ENCODE results near the gene RNU7-1. TPM values are rescaled to one million over a fixed set of nuclear protein-coding genes. Genes with fewer than 3 reads are reported as not detected.

The RNU7-1 gene
- total RNA-seq, 4 donors from 2014 or later: not detected

DNA sequence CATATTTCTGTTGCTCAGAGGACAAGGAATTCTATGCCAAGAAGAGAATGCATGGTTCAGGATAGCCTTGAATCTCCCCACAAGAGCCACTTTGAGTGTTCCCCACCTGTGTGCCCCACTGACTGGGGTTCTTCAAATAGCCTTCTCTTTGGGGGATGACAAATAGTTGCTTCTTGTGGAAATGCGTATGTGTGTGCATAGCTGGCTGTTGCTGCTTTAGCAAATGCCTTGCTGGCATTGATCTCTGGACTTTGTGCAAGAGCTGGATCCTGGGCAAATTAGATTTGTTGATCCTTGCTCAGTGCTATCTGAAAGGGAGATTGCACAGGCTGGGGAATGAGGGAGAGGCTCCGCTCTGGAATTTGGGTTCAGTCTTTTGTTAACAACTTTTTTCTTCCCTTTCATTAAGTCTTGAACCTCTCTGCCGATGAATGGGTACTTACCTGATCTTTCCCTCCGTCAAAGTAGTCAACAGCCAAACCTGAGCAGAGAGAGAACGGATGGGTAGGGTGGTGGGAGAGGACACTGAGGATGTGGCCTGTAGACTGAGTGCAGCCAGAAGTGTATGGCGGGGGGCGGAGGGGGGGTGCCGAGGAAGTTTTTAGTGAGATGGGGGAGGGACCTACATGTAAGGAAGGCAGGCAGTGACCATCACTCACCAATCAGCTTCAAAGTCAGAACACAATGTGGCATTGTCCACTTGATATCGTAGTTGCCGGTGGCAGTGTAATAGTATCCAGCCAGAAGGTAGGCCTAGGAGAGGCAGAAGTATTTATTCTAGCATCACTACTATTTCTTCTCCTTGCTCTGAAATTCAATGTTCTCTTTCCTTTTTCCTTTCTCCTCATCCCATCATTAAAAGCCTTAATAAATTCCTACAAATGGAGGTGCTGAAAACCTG is 37.8 kb downstream of the RNU7-1 start:
- Histone ChIP-seq H3K4me1 (peaks cover 0 to 6% (median 0%) of the 10 kb centered on the region in 4 donors), H3K4me3 (no peak overlapping the region), H3K9me3 (no peaks in the 10 kb centered on the region), H3K27me3 (no peaks in the 10 kb centered on the region), H3K36me3 (peaks cover 0 to 36% (median 16%) of the 10 kb centered on the region in 4 donors), H3K27ac (no peak overlapping the region)
- DNase-seq: no peak
- TF ChIP-seq EP300 (IDR thresholded peaks at IDR 0.05; ENCODE audit: low read depth): no peak
- TF ChIP-seq POLR2AphosphoS5 (IDR thresholded peaks at IDR 0.05): no peak
- no peak for TF ChIP-seq POLR2A (IDR thresholded peaks at IDR 0.05)
- TF ChIP-seq, protein P1, sequence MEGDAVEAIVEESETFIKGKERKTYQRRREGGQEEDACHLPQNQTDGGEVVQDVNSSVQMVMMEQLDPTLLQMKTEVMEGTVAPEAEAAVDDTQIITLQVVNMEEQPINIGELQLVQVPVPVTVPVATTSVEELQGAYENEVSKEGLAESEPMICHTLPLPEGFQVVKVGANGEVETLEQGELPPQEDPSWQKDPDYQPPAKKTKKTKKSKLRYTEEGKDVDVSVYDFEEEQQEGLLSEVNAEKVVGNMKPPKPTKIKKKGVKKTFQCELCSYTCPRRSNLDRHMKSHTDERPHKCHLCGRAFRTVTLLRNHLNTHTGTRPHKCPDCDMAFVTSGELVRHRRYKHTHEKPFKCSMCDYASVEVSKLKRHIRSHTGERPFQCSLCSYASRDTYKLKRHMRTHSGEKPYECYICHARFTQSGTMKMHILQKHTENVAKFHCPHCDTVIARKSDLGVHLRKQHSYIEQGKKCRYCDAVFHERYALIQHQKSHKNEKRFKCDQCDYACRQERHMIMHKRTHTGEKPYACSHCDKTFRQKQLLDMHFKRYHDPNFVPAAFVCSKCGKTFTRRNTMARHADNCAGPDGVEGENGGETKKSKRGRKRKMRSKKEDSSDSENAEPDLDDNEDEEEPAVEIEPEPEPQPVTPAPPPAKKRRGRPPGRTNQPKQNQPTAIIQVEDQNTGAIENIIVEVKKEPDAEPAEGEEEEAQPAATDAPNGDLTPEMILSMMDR (IDR thresholded peaks at IDR 0.05): no peak
- intact Hi-C loops (cut with DNase I; ENCODE audit: low total_unique reads) (no loop called here), in situ Hi-C loops (cut with MboI; ENCODE audit: low pct_ligation_motif_present in 1 of 4, low pct_unique_long_range_greater_than_20kb in 1 of 4, low sequenced_read_pairs in 3 of 4) (no loop called here)
- 81 to 88% methylated on average over 6 to 10 of the region's 10 CpGs for WGBS, 2 donors (ENCODE audit: low coverage in 1 of 2)

GRCh38 chr12:6982532-6982931 is 38.9 kb downstream of the RNU7-1 start:
- WGBS, 2 donors (ENCODE audit: low coverage in 1 of 2): 88 to 93% methylated on average over 3 to 7 of the region's 7 CpGs
- Histone ChIP-seq H3K4me1 (peaks cover 0 to 8% (median 1%) of the 10 kb centered on the region in 4 donors), H3K36me3 (peaks cover 0 to 26% (median 10%) of the 10 kb centered on the region in 4 donors), H3K27me3 (no peaks in the 10 kb centered on the region), H3K4me3 (no peak overlapping the region), H3K9me3 (no peaks in the 10 kb centered on the region), H3K27ac (no peak overlapping the region)
- TF ChIP-seq POLR2AphosphoS5 (IDR thresholded peaks at IDR 0.05) (no peak), POLR2A (IDR thresholded peaks at IDR 0.05) (no peak), EP300 (IDR thresholded peaks at IDR 0.05; ENCODE audit: low read depth) (no peak)
- TF ChIP-seq, protein P1 (IDR thresholded peaks at IDR 0.05): no peak
- DNase-seq: no peak
- in situ Hi-C loops (cut with MboI; ENCODE audit: low pct_ligation_motif_present in 1 of 4, low pct_unique_long_range_greater_than_20kb in 1 of 4, low sequenced_read_pairs in 3 of 4): no loop called here
- intact Hi-C loops (cut with DNase I; ENCODE audit: low total_unique reads): no loop called here

GRCh38 chr12:6987956-6988553 is 44.4 kb downstream of the RNU7-1 start:
- 44 to 46% methylated on average over 9 to 11 of the region's 11 CpGs for WGBS, 2 donors (ENCODE audit: low coverage in 1 of 2)
- peak; percentile 62 for DNase-seq
- Histone ChIP-seq H3K27me3 (no peaks in the 10 kb centered on the region), H3K9me3 (no peaks in the 10 kb centered on the region), H3K4me1 (peaks cover 4 to 27% (median 18%) of the 10 kb centered on the region in 4 donors), H3K36me3 (no peaks in the 10 kb centered on the region), H3K27ac (peak overlapping the region; percentile 71 to 81 (median 78)), H3K4me3 (no peak overlapping the region)
- TF ChIP-seq POLR2AphosphoS5 (IDR thresholded peaks at IDR 0.05) (no peak), POLR2A (IDR thresholded peaks at IDR 0.05) (no peak), EP300 (IDR thresholded peaks at IDR 0.05; ENCODE audit: low read depth) (no peak)
- TF ChIP-seq, protein P1 (IDR thresholded peaks at IDR 0.05): no peak
- in situ Hi-C loops (cut with MboI; ENCODE audit: low pct_ligation_motif_present in 1 of 4, low pct_unique_long_range_greater_than_20kb in 1 of 4, low sequenced_read_pairs in 3 of 4): no loop called here
- intact Hi-C loops (cut with DNase I; ENCODE audit: low total_unique reads): no loop called here

Small RNAs within 50 kb of the gene (small RNA-seq; reads per million reads assigned to genes)
- gene MIR141: 112 to 408 (median 227) reads per million in 4 donors
- gene MIR200C: 138 to 253 (median 208) reads per million in 4 donors
- 0 reads per million in 4 donors for gene RNU7-1
- 0 to 0.59 (median 0.56) reads per million in 4 donors for gene SCARNA12

Other genes with a start within 250 kb of the RNU7-1 start
- under 1 TPM in 1 of 4 donors, not detected in 3; 0.64 TPM for gene PIANP, start 243.0 kb upstream of the RNU7-1 start, total RNA-seq
- gene COPS7A, start 219.8 kb upstream of the RNU7-1 start, total RNA-seq: 10 to 100 TPM; 13.1 to 44.9 (median 36.9) TPM
- gene MLF2, start 190.7 kb upstream of the RNU7-1 start, total RNA-seq: 100 to 1,000 TPM; 100 to 360 (median 164) TPM
- 100 to 1,000 TPM in 1 of 4 donors, 10 to 100 TPM in 3; 64.0 to 124 (median 83.9) TPM for gene PTMS, start 177.5 kb upstream of the RNU7-1 start, total RNA-seq
- 1 to 10 TPM in 1 of 4 donors, under 1 TPM in 1, not detected in 2; 0.68 to 1.4 TPM for gene LAG3, start 171.3 kb upstream of the RNU7-1 start, total RNA-seq
- 1 to 10 TPM in 3 of 4 donors, under 1 TPM in 1; 1.00 to 7.9 (median 2.8) TPM for gene CD4, start 154.3 kb upstream of the RNU7-1 start, total RNA-seq
- gene GPR162, start 122.0 kb upstream of the RNU7-1 start, total RNA-seq: 1 to 10 TPM in 3 of 4 donors, not detected in 1; 3.0 to 6.4 (median 3.1) TPM
- 10 to 100 TPM in 3 of 4 donors, 1 to 10 TPM in 1; 5.9 to 32.9 (median 14.4) TPM for gene P3H3, start 115.4 kb upstream of the RNU7-1 start, total RNA-seq
- gene GNB3, start 102.9 kb upstream of the RNU7-1 start, total RNA-seq: under 1 TPM in 2 of 4 donors, not detected in 2; 0.14 to 0.32 TPM
- 1 to 10 TPM in 3 of 4 donors, not detected in 1; 3.0 to 8.8 (median 3.3) TPM for gene CDCA3, start 92.5 kb upstream of the RNU7-1 start, total RNA-seq
- gene USP5, start 91.7 kb upstream of the RNU7-1 start, total RNA-seq: 100 to 1,000 TPM in 1 of 4 donors, 10 to 100 TPM in 3; 30.5 to 171 (median 35.4) TPM
- gene TPI1, start 76.3 kb upstream of the RNU7-1 start, total RNA-seq: 100 to 1,000 TPM; 360 to 671 (median 400) TPM
- gene SPSB2, start 70.5 kb upstream of the RNU7-1 start, total RNA-seq: 10 to 100 TPM in 2 of 4 donors, 1 to 10 TPM in 2; 4.5 to 21.0 (median 8.2) TPM
- 10 to 100 TPM in 1 of 4 donors, 1 to 10 TPM in 1, under 1 TPM in 1, not detected in 1; 0.60 to 11.3 (median 5.9) TPM for gene LRRC23, start 39.0 kb upstream of the RNU7-1 start, total RNA-seq
- gene ENO2, start 29.2 kb upstream of the RNU7-1 start, total RNA-seq: 10 to 100 TPM in 2 of 4 donors, 1 to 10 TPM in 2; 7.2 to 14.1 (median 9.6) TPM
- 100 to 1,000 TPM in 2 of 4 donors, 10 to 100 TPM in 2; 59.1 to 160 (median 112) TPM for gene ATN1, start 15.9 kb upstream of the RNU7-1 start, total RNA-seq
- 100 to 1,000 TPM; 303 to 452 (median 386) TPM for gene C12orf57, start 206 bp downstream of the RNU7-1 start, total RNA-seq
- 10 to 100 TPM; 21.7 to 49.0 (median 36.1) TPM for gene PTPN6, start 7.5 kb downstream of the RNU7-1 start, total RNA-seq
- 100 to 1,000 TPM; 196 to 402 (median 263) TPM for gene PHB2, start 26.8 kb downstream of the RNU7-1 start, total RNA-seq
- 10 to 100 TPM in 3 of 4 donors, 1 to 10 TPM in 1; 5.6 to 30.6 (median 26.6) TPM for gene EMG1, start 27.1 kb downstream of the RNU7-1 start, total RNA-seq
- gene LPCAT3, start 74.7 kb downstream of the RNU7-1 start, total RNA-seq: 100 to 1,000 TPM in 3 of 4 donors, 10 to 100 TPM in 1; 56.1 to 271 (median 111) TPM
- gene C1S, start 116.9 kb downstream of the RNU7-1 start, total RNA-seq: 100 to 1,000 TPM; 103 to 191 (median 117) TPM
- gene C1R, start 148.6 kb downstream of the RNU7-1 start, total RNA-seq: 100 to 1,000 TPM in 3 of 4 donors, 10 to 100 TPM in 1; 68.5 to 154 (median 125) TPM
- gene C1RL, start 165.4 kb downstream of the RNU7-1 start, total RNA-seq: 100 to 1,000 TPM in 1 of 4 donors, 10 to 100 TPM in 3; 39.6 to 261 (median 65.0) TPM
- 1 to 10 TPM in 1 of 4 donors, under 1 TPM in 1, not detected in 2; 0.55 to 3.0 TPM for gene RBP5, start 185.1 kb downstream of the RNU7-1 start, total RNA-seq
- gene CLSTN3, start 186.6 kb downstream of the RNU7-1 start, total RNA-seq: 10 to 100 TPM; 13.9 to 98.7 (median 24.4) TPM
- gene PEX5, start 245.9 kb downstream of the RNU7-1 start, total RNA-seq: 10 to 100 TPM; 23.9 to 86.0 (median 30.3) TPM

All from transverse colon (tissue), 4 donors.